HG03066 (cell line): ENCODE measurements around the gene UNC13A.
"Not testable (repeated sequence)": the region's sequence is repeated elsewhere in the genome, so short reads cannot be mapped to it uniquely, and the experiment has no call there.

Experiments used
- ATAC-seq: cut with Tn5 transposase; IDR thresholded peaks from one replicate; pipeline ENCODE4 v1.9.1; 2021; ENCODE audit warnings: low read depth; ENCODE audit not compliant: unreplicated experiment

Gene UNC13A

GRCh38 chr19:17577457-17578097 is 110.6 kb downstream of the UNC13A start:
- no peak for ATAC-seq

- no peak for ATAC-seq
These were observed 111.2 kb downstream of the UNC13A start for GRCh38 chr19:17576758-17577456.

GRCh38 chr19:17575871-17576757 is 112.0 kb downstream of the UNC13A start:
- no peak for ATAC-seq

- ATAC-seq = no peak
These were observed 115.5 kb downstream of the UNC13A start for GRCh38 chr19:17572638-17573037.

- ATAC-seq = no peak
These were observed 117.4 kb downstream of the UNC13A start for GRCh38 chr19:17570791-17571190.

- ATAC-seq = not testable (repeated sequence)
These were observed 117.9 kb downstream of the UNC13A start for GRCh38 chr19:17570291-17570690.

GRCh38 chr19:17567940-17568339 is 120.2 kb downstream of the UNC13A start:
- no peak for ATAC-seq

GRCh38 chr19:17565611-17566010 is 122.5 kb downstream of the UNC13A start:
- ATAC-seq = no peak

- no peak for ATAC-seq
These were observed 123.4 kb downstream of the UNC13A start for GRCh38 chr19:17564781-17565180.

GRCh38 chr19:17562561-17562960 is 125.6 kb downstream of the UNC13A start:
- ATAC-seq = no peak

- ATAC-seq = no peak
These were observed 126.1 kb downstream of the UNC13A start for GRCh38 chr19:17562097-17562496.

- ATAC-seq = no peak
These were observed 128.0 kb downstream of the UNC13A start for GRCh38 chr19:17560205-17560595.

- no peak for ATAC-seq
These were observed 130.7 kb downstream of the UNC13A start for GRCh38 chr19:17557466-17557865.

GRCh38 chr19:17556995-17557394 is 131.2 kb downstream of the UNC13A start:
- ATAC-seq = no peak

GRCh38 chr19:17555929-17556813 is 132.0 kb downstream of the UNC13A start:
- peak; percentile 21 for ATAC-seq

GRCh38 chr19:17555480-17555928 is 132.7 kb downstream of the UNC13A start, which contains the start of gene COLGALT1:
Gene COLGALT1 (plus strand): TSS chr19:17555649. CDS start chr19:17555714, 65 bp downstream.
- peak; percentile 86 for ATAC-seq

- no peak for ATAC-seq
These were observed 133.1 kb downstream of the UNC13A start for GRCh38 chr19:17554968-17555479.

GRCh38 chr19:17553256-17553655 is 134.9 kb downstream of the UNC13A start:
- no peak for ATAC-seq

- not testable (repeated sequence) for ATAC-seq
These were observed 135.4 kb downstream of the UNC13A start for GRCh38 chr19:17552735-17553134.
